ENCODE data around the gene MARCHF3.

The MARCHF3 gene

DNA sequence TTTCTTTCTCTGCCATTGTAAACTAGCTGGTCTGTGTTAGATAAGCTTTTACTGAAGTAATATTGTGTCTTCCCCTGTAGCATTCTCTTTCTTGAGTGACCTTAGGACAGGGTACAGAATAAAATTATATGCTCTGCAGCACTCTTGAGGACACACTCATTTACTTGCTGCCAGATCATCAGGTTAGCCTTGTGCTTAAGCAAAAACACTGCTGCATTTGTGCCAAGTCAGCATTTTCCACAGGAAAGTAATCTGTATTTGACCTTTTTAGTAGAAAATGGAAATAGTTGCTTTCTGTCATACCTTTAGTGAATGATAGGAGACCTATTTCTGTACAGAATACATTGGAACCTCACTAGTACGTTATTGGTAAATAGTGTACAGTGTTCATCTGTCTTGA lies 199.2 kb downstream of the MARCHF3 start:
- H3K4me3 ChIP-seq (ENCODE audit: low read length) = no peak overlapping the region
- DNase-seq (ENCODE audit: low read depth) = no peak
- TF ChIP-seq, protein P1, sequence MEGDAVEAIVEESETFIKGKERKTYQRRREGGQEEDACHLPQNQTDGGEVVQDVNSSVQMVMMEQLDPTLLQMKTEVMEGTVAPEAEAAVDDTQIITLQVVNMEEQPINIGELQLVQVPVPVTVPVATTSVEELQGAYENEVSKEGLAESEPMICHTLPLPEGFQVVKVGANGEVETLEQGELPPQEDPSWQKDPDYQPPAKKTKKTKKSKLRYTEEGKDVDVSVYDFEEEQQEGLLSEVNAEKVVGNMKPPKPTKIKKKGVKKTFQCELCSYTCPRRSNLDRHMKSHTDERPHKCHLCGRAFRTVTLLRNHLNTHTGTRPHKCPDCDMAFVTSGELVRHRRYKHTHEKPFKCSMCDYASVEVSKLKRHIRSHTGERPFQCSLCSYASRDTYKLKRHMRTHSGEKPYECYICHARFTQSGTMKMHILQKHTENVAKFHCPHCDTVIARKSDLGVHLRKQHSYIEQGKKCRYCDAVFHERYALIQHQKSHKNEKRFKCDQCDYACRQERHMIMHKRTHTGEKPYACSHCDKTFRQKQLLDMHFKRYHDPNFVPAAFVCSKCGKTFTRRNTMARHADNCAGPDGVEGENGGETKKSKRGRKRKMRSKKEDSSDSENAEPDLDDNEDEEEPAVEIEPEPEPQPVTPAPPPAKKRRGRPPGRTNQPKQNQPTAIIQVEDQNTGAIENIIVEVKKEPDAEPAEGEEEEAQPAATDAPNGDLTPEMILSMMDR (conservative IDR thresholded peaks at IDR 0.05; ENCODE audit: low read depth, low read length) = no peak

DNA sequence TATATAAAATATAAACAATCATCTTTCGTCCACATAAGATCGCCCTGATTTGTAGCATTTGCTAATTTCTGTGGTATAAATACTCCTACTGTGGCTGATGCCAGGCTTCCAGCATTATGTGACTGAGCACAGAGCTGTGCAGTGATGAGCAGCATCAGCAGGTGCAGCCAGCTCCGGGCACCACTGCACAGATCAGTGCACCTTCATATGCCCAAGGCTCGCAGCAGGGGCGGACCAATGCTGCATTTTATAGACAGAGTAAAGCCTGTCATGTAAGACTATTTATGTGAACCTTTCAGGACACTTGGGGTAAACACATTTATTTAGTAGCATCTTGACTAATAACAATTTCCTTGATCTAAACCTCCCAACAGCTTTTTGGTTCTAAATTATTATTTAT lies 200.3 kb downstream of the MARCHF3 start:
- no peak for DNase-seq (ENCODE audit: low read depth)
- H3K4me3 ChIP-seq (ENCODE audit: low read length) = no peak overlapping the region
- TF ChIP-seq, protein P1 (conservative IDR thresholded peaks at IDR 0.05; ENCODE audit: low read depth, low read length) = no peak

DNA sequence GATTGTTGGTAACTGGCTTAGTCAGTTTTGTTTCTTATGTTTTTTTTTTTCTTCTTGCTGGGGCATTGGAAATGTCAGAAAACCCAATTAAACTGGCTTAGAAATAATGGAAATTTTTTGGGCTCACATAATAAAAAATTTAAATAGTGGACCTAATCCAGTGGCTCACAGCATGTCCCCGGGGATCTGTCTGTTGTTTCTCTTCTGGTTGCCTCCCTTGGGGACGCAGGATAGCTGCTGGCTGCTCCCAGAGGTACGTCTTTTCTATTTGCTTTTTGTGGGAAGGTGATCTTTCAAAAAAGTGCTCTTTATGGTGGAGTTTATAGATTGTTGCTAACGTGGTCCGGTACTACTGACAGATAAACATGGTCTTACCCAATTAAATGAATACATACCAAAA lies 201.3 kb downstream of the MARCHF3 start:
- TF ChIP-seq, protein P1 (conservative IDR thresholded peaks at IDR 0.05; ENCODE audit: low read depth, low read length) = no peak
- DNase-seq (ENCODE audit: low read depth) = no peak
- H3K4me3 ChIP-seq (ENCODE audit: low read length) = no peak overlapping the region

DNA sequence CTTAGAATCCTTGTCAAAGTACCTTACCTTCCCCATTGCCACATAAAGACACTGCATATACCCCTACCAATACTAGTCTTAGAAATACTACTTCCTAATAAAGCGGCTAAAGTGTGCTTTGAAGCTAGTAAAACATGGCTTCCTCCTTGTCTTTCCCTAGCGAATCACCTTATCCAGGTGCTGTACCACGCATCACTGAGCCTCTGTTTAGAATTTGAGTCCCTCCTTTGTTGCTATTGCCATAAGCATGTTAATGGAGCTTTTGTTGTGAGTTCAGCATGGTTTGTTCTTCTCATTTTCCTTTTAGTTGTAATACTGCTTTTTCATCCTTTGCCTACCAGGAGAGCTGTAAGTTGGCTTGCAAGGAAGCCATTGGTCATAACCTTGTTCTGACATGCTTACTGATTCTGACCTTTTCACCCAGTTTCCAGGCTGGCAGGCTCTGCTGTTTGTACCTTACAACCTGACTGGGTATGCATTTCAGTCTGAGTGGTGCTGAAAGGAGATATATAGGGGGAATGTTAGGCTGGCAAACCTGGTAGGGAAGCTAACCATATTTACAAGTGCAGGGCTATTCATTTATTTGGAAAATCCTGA lies 203.6 kb downstream of the MARCHF3 start:
- DNase-seq (ENCODE audit: low read depth) = no peak

DNA sequence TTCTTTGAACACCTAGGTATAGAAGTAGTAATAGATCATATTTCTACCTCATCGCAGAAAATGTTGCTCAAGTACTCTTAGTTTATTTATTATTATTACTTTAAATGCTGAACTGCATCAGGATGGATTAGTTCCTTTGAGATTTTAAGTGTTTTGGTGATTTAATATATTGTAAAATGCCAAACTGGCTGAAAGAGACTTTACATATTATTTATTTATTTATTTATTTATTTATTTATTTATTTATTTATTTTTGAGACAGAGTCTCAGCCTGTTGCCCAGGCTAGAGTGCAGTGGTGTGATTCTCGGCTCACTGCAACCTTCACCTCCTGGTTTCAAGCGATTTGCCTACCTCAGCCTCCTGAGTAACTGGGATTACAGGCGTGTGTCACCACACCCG lies 211.1 kb downstream of the MARCHF3 start:
- no peak overlapping the region for H3K4me3 ChIP-seq (ENCODE audit: low read length)
- no peak for DNase-seq (ENCODE audit: low read depth)
- TF ChIP-seq, protein P1 (conservative IDR thresholded peaks at IDR 0.05; ENCODE audit: low read depth, low read length) = no peak

More for the DNA sequence above, 203.6 kb downstream of the MARCHF3 start:
- H3K4me3 ChIP-seq (ENCODE audit: low read length) = no peak overlapping the region
- TF ChIP-seq, protein P1 (conservative IDR thresholded peaks at IDR 0.05; ENCODE audit: low read depth, low read length) = no peak

DNA sequence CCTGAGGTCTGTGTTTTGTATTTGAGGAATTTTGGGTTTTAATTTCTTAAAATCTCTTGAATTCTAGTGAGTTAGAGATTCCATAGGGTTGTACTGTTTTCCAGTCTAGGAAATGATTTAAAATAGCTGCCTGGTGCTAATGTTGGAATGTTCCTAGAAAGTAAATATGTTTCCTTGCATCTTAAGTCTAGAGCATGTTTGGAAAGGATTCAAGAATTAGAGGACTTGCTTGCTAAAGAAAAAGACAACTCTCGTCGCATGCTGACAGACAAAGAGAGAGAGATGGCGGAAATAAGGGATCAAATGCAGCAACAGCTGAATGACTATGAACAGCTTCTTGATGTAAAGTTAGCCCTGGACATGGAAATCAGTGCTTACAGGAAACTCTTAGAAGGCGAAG lies 211.6 kb downstream of the MARCHF3 start:
- TF ChIP-seq, protein P1 (conservative IDR thresholded peaks at IDR 0.05; ENCODE audit: low read depth, low read length) = no peak
- no peak for DNase-seq (ENCODE audit: low read depth)
- no peak overlapping the region for H3K4me3 ChIP-seq (ENCODE audit: low read length)
